Measurements from ENCODE around the gene TM9SF4. TPM values are rescaled to one million over a fixed set of nuclear protein-coding genes. Genes with fewer than 3 reads are reported as not detected.

The TM9SF4 gene
- total RNA-seq, 4 donors from 2014 or later, result 35.5 to 44.8 (median 42.6) TPM

GRCh38 chr20:32071395-32072167, 37.9 kb upstream of the TM9SF4 start:
- 50 to 85% methylated on average over 2 to 17 of the region's 17 CpGs for WGBS, 2 donors (ENCODE audit: low coverage in 1 of 2)
- no peak for TF ChIP-seq EP300 (IDR thresholded peaks at IDR 0.05; ENCODE audit: low read depth)
- no peak for TF ChIP-seq CTCF (IDR thresholded peaks at IDR 0.05)
- TF ChIP-seq POLR2A (IDR thresholded peaks at IDR 0.05), result no peak
- no peak for TF ChIP-seq POLR2AphosphoS5 (IDR thresholded peaks at IDR 0.05)
- in situ Hi-C loops (cut with MboI; ENCODE audit: low pct_ligation_motif_present in 1 of 4, low pct_unique_long_range_greater_than_20kb in 1 of 4, low sequenced_read_pairs in 3 of 4) (no loop called here), intact Hi-C loops (cut with DNase I; ENCODE audit: low total_unique reads) (no loop called here)
- DNase-seq, result no peak
- Histone ChIP-seq H3K4me3 (no peak overlapping the region), H3K27me3 (peaks cover 11% of the 10 kb centered on the region), H3K4me1 (no peaks in the 10 kb centered on the region), H3K27ac (no peak overlapping the region), H3K36me3 (no peaks in the 10 kb centered on the region), H3K9me3 (no peaks in the 10 kb centered on the region)

GRCh38 chr20:32072168-32072750, 37.3 kb upstream of the TM9SF4 start:
- TF ChIP-seq EP300 (IDR thresholded peaks at IDR 0.05; ENCODE audit: low read depth) (no peak), POLR2A (IDR thresholded peaks at IDR 0.05) (no peak), POLR2AphosphoS5 (IDR thresholded peaks at IDR 0.05) (no peak), CTCF (IDR thresholded peaks at IDR 0.05) (no peak)
- Histone ChIP-seq H3K4me1 (no peaks in the 10 kb centered on the region), H3K9me3 (no peaks in the 10 kb centered on the region), H3K4me3 (no peak overlapping the region), H3K27ac (no peak overlapping the region), H3K36me3 (no peaks in the 10 kb centered on the region), H3K27me3 (peaks cover 12% of the 10 kb centered on the region)
- WGBS, 2 donors (ENCODE audit: low coverage in 1 of 2), result 67 to 68% methylated on average over 4 to 6 of the region's 6 CpGs
- intact Hi-C loops (cut with DNase I; ENCODE audit: low total_unique reads), result no loop called here
- no peak for DNase-seq
- in situ Hi-C loops (cut with MboI; ENCODE audit: low pct_ligation_motif_present in 1 of 4, low pct_unique_long_range_greater_than_20kb in 1 of 4, low sequenced_read_pairs in 3 of 4), result no loop called here

- DNase-seq, result no peak
- H3K36me3 ChIP-seq, result no peaks in the 10 kb centered on the region
- no peak overlapping the region for H3K4me3 ChIP-seq
- no peak overlapping the region for H3K27ac ChIP-seq
- H3K9me3 ChIP-seq, result no peaks in the 10 kb centered on the region
- intact Hi-C loops (cut with DNase I; ENCODE audit: low total_unique reads), result no loop called here
- no peaks in the 10 kb centered on the region for H3K4me1 ChIP-seq
- H3K27me3 ChIP-seq, result peaks cover 11% of the 10 kb centered on the region
- in situ Hi-C loops (cut with MboI; ENCODE audit: low pct_ligation_motif_present in 1 of 4, low pct_unique_long_range_greater_than_20kb in 1 of 4, low sequenced_read_pairs in 3 of 4), result no loop called here
- 88 to 100% methylated on average over 1 of the region's 1 CpG for WGBS, 2 donors (ENCODE audit: low coverage in 1 of 2)
- TF ChIP-seq POLR2A (IDR thresholded peaks at IDR 0.05), result no peak
- TF ChIP-seq CTCF (IDR thresholded peaks at IDR 0.05), result no peak
- TF ChIP-seq EP300 (IDR thresholded peaks at IDR 0.05; ENCODE audit: low read depth), result no peak
- no peak for TF ChIP-seq POLR2AphosphoS5 (IDR thresholded peaks at IDR 0.05)
These were observed 34.0 kb upstream of the TM9SF4 start for GRCh38 chr20:32075534-32075933.

GRCh38 chr20:32077190-32077589, 32.3 kb upstream of the TM9SF4 start:
- 64% methylated on average over 3 to 4 of the region's 4 CpGs for WGBS, 2 donors (ENCODE audit: low coverage in 1 of 2)
- intact Hi-C loops (cut with DNase I; ENCODE audit: low total_unique reads) (no loop called here), in situ Hi-C loops (cut with MboI; ENCODE audit: low pct_ligation_motif_present in 1 of 4, low pct_unique_long_range_greater_than_20kb in 1 of 4, low sequenced_read_pairs in 3 of 4) (no loop called here)
- TF ChIP-seq POLR2AphosphoS5 (IDR thresholded peaks at IDR 0.05), result no peak
- TF ChIP-seq EP300 (IDR thresholded peaks at IDR 0.05; ENCODE audit: low read depth), result no peak
- no peak for TF ChIP-seq POLR2A (IDR thresholded peaks at IDR 0.05)
- TF ChIP-seq CTCF (IDR thresholded peaks at IDR 0.05), result no peak
- Histone ChIP-seq H3K4me3 (no peak overlapping the region), H3K27ac (no peak overlapping the region), H3K4me1 (no peaks in the 10 kb centered on the region), H3K9me3 (no peaks in the 10 kb centered on the region), H3K36me3 (no peaks in the 10 kb centered on the region), H3K27me3 (peaks cover 19% of the 10 kb centered on the region)
- no peak for DNase-seq

Measured in transverse colon (tissue), 4 donors.